Measurements from ENCODE around the gene CRYGN.

- TF ChIP-seq TAF1 (IDR thresholded peaks at IDR 0.05; ENCODE audit: borderline replicate concordance, insufficient read depth, low read length) (no peak), POLR2AphosphoS5 (IDR thresholded peaks at IDR 0.05; ENCODE audit: low read depth, low read length) (no peak), REST (IDR thresholded peaks at IDR 0.05; ENCODE audit: insufficient read depth in 1 of 2, low read depth in 2 of 2, low read length in 2 of 2) (no peak), SIN3A (IDR thresholded peaks at IDR 0.05; ENCODE audit: borderline replicate concordance, insufficient read depth, low read length) (no peak), FOXP2 (optimal IDR thresholded peaks at IDR 0.05; ENCODE audit: borderline replicate concordance, extremely low read depth, extremely low read length, insufficient read depth) (no peak)
Observed at GRCh38 chr7:151436446-151437158, 3.3 kb downstream of the CRYGN start.
